ENCODE results near the gene AP4S1. TPM values are rescaled to one million over a fixed set of nuclear protein-coding genes. Genes with fewer than 3 reads are reported as not detected.
"Not testable (repeated sequence)": the region's sequence is repeated elsewhere in the genome, so short reads cannot be mapped to it uniquely, and the experiment has no call there.

The AP4S1 gene
- polyA plus RNA-seq, 4 donors: 16.9 to 20.0 (median 18.8) TPM

- DNase-seq (ENCODE audit: low read depth in 4 of 4, low spot score in 3 of 4): no peak
Observed at GRCh38 chr14:31038521-31039166, 13.2 kb downstream of the AP4S1 start.

DNA sequence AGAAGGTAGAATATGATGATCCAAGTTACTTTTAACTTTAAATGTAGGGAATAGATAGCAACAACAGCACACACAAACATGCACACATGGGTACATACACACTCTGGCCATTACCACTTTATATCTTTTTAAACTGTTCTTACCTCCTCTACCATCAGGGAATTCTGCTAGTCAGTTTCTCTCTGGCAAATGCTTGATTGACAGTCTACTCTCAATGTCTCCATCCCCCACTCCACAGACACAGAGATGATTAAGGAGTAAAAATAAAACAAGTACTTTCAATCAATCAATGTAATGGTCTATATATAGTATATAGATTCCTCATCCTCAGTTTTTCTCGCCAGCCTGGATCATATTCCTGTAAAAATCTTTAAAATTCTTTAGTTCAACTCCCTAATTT lies 16.9 kb downstream of the AP4S1 start:
- DNase-seq (ENCODE audit: low read depth in 4 of 4, low spot score in 3 of 4): no peak

DNA sequence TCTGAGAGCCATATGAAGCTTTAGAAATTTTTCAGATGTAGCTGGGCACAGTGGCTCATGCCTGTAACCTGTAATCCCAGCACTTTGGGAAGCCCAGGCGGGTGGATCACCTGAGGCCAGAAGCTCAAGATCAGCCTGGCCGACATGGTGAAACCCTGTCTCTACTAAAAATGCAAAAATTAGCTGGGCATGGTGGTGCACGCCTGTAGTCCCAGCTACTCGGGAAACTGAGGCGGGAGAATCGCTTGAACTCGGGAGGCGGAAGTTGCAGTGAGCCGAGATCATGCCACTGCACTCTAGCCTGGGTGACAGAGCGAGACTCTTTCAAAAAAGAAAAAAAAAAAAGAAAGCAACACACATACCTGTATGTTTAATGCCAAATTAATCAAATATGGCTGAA lies 17.4 kb downstream of the AP4S1 start:
- DNase-seq (ENCODE audit: low read depth in 4 of 4, low spot score in 3 of 4): not testable (repeated sequence)

DNA sequence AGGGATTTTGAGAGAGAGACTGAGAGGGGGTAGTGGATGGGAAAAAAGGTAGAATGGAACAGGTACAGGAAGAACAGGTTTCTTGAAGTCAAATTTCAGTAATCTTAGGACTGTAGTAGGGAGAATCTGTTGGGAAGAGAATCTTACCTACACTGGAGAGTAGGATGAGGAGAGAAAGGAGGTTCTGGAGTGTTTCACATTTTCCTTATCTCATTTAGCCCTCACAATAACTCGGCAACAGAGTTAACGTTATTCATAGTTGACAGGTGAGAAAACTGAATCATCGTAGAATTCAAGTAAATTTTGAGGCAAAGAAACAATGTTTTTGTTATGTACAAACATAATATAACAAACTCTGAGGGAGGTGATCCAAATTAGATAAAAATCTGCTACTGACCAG lies 17.9 kb downstream of the AP4S1 start:
- no peak for DNase-seq (ENCODE audit: low read depth in 4 of 4, low spot score in 3 of 4)

- no peak for DNase-seq (ENCODE audit: low read depth in 4 of 4, low spot score in 3 of 4)
Observed at GRCh38 chr14:31045501-31046080, 20.1 kb downstream of the AP4S1 start.

DNA sequence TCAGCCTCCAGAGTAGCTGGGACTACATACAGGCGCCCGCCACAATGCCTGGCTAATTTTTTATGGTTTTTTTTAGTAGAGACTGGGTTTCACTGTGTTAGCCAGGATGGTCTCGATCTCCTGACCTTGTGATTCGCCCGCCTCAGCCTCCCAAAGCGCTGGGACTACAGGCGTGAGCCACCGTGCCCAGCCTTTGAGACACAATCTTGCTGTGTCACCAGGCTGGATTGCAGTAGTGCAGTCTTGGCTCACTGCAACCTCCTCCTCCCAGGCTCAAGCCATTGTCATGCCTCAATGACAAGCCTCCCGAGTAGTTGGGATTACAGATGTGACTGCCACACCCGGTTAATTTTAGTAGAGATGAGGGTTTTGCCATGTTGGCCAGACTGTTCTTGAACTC lies 22.1 kb downstream of the AP4S1 start:
- DNase-seq (ENCODE audit: low read depth in 4 of 4, low spot score in 3 of 4): no peak

- no peak for DNase-seq (ENCODE audit: low read depth in 4 of 4, low spot score in 3 of 4)
Observed at GRCh38 chr14:31051023-31051422, 25.6 kb downstream of the AP4S1 start.

GRCh38 chr14:31051511-31051910 lies 26.1 kb downstream of the AP4S1 start:
- DNase-seq (ENCODE audit: low read depth in 4 of 4, low spot score in 3 of 4): no peak

- DNase-seq (ENCODE audit: low read depth in 4 of 4, low spot score in 3 of 4): not testable (repeated sequence)
Observed at GRCh38 chr14:31052905-31053586, 27.6 kb downstream of the AP4S1 start.

GRCh38 chr14:31057035-31057434 lies 31.6 kb downstream of the AP4S1 start:
- DNase-seq (ENCODE audit: low read depth in 4 of 4, low spot score in 3 of 4): no peak

- no peak for DNase-seq (ENCODE audit: low read depth in 4 of 4, low spot score in 3 of 4)
Observed at GRCh38 chr14:31057701-31058364, 32.4 kb downstream of the AP4S1 start.

GRCh38 chr14:31059152-31059924 lies 33.9 kb downstream of the AP4S1 start:
- DNase-seq (ENCODE audit: low read depth in 4 of 4, low spot score in 3 of 4): no peak

- DNase-seq (ENCODE audit: low read depth in 4 of 4, low spot score in 3 of 4): no peak
Observed at GRCh38 chr14:31060253-31060875, 34.9 kb downstream of the AP4S1 start.

DNA sequence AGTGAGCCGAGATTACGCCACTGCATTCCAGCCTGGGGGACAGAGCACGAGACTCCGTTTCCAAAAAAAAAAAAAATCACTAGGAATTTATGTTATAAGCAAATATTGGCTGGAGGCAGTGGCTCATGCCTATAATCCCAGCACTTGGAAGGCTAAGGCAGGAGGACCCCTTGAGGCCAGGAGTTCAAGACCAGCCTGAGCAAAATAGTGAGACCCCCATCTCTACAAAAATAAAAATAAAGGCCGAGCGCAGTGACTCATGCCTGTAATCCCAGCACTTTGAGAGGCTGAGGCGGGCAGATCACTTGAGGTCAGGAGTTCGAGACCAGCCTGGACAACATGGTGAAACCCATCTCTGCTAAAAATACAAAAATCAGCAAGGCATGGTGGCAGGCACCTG lies 37.5 kb downstream of the AP4S1 start:
- not testable (repeated sequence) for DNase-seq (ENCODE audit: low read depth in 4 of 4, low spot score in 3 of 4)

- no peak for DNase-seq (ENCODE audit: low read depth in 4 of 4, low spot score in 3 of 4)
Observed at GRCh38 chr14:31068235-31068634, 42.8 kb downstream of the AP4S1 start.

- DNase-seq (ENCODE audit: low read depth in 4 of 4, low spot score in 3 of 4): no peak
Observed at GRCh38 chr14:31069343-31069742, 43.9 kb downstream of the AP4S1 start.

GRCh38 chr14:31070431-31070830 lies 45.0 kb downstream of the AP4S1 start:
- no peak for DNase-seq (ENCODE audit: low read depth in 4 of 4, low spot score in 3 of 4)

GRCh38 chr14:31071151-31071550 lies 45.7 kb downstream of the AP4S1 start:
- DNase-seq (ENCODE audit: low read depth in 4 of 4, low spot score in 3 of 4): no peak

DNA sequence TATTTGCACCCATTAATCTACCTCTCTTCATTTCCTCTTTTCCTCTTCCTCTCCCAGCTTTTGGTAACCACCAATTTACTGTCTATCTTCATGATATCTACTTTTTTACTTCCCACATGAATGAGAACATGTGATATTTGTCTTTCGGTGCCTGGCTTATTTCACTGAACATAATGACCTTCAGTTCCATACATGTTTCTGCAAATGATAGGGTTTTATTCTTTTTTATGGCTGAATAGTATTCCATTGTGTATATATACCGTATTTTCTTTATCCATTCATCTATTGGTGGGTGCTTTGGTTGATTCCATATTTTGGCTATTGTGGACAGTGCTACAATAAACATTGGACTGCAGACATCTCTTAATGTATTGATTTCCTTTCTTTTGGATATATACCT lies 49.7 kb downstream of the AP4S1 start:
- no peak for DNase-seq (ENCODE audit: low read depth in 4 of 4, low spot score in 3 of 4)

GRCh38 chr14:31078766-31079165 lies 53.3 kb downstream of the AP4S1 start:
- DNase-seq (ENCODE audit: low read depth in 4 of 4, low spot score in 3 of 4): no peak
